ENCODE measurements around the gene SPINK8.
"Not testable (repeated sequence)": the region's sequence is repeated elsewhere in the genome, so short reads cannot be mapped to it uniquely, and the experiment has no call there.

SPINK8 gene

DNA sequence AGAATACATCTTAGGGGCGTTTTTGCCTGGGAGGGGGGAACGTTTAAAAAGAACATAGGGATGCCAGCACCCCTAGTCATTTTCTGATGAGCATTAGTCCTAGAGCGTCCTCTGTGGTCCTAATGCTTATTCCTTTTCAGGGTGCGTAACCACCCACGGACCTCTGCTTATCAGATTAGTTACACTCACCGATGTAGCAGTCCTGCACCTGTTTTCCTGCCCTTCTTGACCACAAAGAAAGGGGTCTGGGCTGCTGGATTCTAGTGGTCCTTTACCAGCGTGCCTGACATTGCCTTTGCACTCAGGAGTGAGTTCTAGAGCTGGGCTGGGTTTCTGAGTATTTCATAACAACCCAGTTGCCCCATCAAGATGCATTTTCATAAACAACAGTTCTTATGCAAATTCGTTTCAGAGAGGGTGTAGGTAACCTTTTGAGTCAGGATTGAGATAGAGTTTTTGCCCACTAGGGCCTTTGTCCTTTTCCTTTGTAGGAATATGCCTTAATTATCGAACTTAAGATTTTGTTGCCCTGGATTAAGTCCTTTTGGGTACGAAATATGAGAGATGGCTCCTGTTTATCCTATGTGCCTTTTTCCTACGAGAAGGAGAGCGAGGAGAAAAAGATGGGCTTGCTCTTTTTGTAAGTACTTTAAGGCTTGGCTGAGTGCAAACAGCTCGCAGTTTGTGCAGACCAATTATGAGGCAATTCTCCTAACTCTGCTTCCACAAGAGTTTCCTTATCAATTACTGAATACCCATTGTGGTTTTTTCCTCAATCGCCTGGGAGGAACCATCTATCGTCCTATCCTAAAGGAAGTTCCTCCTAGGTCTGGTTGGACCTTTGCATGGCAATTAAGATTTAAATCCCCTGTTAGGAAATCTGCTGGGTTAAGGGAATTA is at the start of gene SPINK8:
TSS of gene SPINK8 (minus strand) at position 316 of the 900 bp plus-strand sequence. CDS start 5,320 bp downstream, outside the sequence.
- DNase-seq (ENCODE audit: low spot score): not testable (repeated sequence)

DNA sequence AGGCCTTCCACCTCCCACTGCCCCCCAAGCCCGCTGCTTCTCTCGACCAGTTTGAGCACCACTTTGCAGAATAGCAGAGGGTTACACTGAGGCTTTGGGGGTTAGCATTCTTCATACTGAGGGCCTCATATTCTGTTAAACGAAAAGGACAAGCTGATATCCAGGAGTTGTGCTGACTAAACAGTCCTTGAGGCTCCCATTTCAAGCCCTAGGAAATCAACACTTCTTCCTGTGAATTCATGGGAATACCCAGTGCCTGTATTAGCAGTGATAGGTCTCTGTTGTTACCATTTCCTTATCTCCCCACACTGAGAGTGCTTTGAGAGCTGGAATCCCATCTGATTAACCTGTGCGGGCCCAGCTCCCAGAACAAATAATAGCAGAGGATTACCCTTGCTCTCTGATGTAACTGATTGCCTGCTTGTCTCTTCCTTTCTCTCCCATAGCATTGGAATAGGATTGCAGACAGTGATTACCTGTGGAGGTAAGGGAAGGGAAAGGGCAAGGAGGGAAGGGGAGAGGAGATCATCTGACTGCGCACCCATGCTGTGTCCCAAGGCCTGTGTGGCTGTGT is 39.5 kb upstream of the SPINK8 start:
- no peak for DNase-seq (ENCODE audit: low spot score)

GRCh38 chr3:48372377-48372770 is 38.9 kb upstream of the SPINK8 start:
- DNase-seq (ENCODE audit: low spot score): no peak

- DNase-seq (ENCODE audit: low spot score): no peak
Observed at GRCh38 chr3:48371651-48372376, 38.4 kb upstream of the SPINK8 start, which contains the start of gene FBXW12. Gene FBXW12, plus strand, starts transcription at chr3:48372219. Its CDS starts 549 bp downstream, at chr3:48372768.

DNA sequence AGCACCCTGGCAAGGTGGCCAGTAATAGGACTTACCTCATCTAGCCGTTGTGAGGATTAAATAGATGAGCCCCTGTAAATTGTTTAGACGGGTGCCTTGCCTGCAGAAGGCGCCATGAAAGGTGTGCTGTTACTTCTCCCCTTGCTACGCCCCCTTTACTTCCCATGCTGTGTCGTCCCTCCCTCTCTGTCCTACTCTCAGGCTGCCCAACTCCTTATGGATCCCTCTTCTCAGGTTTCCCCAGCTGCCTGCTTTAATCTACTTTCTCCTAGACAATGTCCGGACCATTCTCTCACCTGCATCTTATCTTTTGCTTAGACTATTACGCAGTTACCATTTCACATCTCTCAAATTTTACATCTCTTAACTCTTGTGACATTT is 36.9 kb upstream of the SPINK8 start:
- no peak for DNase-seq (ENCODE audit: low spot score)

GRCh38 chr3:48369693-48370332 is 36.4 kb upstream of the SPINK8 start:
- no peak for DNase-seq (ENCODE audit: low spot score)

GRCh38 chr3:48367201-48367600 is 33.7 kb upstream of the SPINK8 start:
- no peak for DNase-seq (ENCODE audit: low spot score)

- DNase-seq (ENCODE audit: low spot score): no peak
Observed at GRCh38 chr3:48364840-48365239, 31.4 kb upstream of the SPINK8 start.

DNA sequence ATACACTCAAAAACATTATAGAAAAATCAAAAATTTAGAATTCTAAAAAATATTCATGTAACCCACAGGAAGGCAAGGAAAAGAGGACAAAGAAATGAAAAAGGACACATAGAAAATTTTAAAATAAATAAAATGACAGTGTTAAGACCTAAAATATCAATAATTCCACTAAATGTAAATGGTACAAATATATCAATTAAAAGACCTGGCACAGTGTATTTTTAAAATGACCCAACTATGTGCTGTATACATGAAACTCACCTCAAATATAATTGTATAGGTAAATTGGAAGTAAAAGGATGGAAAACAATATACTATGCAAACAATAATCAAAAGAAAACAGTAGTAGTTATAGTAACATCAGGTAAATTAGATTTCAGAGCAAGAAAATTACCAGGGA is 28.5 kb upstream of the SPINK8 start:
- DNase-seq (ENCODE audit: low spot score): no peak

DNA sequence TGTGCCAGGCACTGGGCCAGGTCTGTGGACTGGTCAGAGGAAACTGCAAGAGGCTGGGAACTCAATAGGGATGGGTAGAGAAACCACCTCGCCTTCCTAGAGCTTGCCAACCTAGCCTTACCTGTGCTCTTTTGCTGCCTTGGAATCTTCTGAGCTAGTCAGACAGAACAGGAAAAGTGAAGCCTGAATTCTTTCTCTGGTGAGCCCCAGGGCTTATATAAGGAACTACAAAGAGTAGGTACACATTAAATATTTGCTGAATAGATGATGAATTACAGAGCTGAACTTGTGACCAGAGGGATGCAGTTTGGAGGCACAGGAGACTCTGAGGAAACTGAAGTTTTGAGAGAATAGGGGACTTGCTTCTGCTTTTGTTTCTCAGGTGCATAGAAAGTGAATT is 23.0 kb upstream of the SPINK8 start:
- no peak for DNase-seq (ENCODE audit: low spot score)

DNA sequence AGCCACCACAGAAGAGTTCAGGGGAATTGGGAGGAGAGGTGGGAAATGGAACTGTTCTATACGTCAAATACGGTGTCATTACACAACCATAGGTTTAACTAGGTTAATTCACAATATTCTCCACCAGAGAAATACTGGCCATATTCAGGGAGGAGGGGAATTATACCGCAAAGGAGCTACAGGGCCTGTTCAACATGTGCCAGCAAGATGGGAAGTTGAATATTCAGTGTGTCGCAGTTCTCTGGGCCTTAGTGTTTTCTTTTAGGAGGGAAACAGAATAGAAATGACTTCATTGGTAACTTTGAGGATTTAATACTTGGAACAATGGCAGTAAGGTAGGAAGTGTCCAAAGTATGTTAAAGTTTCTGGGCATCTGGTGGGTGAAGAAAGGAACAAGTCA is 20.5 kb upstream of the SPINK8 start:
- DNase-seq (ENCODE audit: low spot score): no peak

- DNase-seq (ENCODE audit: low spot score): no peak
Observed at GRCh38 chr3:48352546-48352945, 19.1 kb upstream of the SPINK8 start.

- no peak for DNase-seq (ENCODE audit: low spot score)
Observed at GRCh38 chr3:48347500-48347899, 14.0 kb upstream of the SPINK8 start.

DNA sequence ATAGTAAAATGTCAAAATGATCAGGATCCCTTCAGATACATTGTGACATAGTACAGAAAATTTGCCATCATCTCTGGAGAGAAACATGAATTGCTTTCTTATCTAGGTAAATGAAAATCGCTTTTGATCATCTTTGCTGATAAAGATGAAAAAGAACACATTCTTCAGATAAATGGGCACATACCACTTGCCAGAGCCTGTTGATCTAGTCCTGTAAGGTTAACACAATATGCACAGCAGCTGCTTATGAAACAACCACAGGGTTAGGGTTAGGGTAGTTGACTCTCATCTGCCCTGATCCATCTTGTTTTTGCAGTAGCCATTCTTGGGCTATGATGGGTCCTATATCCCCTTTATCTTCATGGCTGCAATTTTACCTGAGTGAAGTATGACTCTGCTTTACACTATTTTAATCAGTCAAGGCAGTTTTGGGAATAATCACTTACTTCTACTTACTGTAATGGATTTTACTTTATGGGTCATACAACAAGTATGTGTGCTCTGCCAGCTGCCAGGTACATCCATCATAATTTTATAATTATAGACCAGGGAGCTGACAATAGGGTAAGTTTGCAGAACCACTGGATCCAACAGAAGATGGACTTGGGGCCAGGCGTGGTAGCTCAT is 12.6 kb upstream of the SPINK8 start:
- DNase-seq (ENCODE audit: low spot score): no peak

DNA sequence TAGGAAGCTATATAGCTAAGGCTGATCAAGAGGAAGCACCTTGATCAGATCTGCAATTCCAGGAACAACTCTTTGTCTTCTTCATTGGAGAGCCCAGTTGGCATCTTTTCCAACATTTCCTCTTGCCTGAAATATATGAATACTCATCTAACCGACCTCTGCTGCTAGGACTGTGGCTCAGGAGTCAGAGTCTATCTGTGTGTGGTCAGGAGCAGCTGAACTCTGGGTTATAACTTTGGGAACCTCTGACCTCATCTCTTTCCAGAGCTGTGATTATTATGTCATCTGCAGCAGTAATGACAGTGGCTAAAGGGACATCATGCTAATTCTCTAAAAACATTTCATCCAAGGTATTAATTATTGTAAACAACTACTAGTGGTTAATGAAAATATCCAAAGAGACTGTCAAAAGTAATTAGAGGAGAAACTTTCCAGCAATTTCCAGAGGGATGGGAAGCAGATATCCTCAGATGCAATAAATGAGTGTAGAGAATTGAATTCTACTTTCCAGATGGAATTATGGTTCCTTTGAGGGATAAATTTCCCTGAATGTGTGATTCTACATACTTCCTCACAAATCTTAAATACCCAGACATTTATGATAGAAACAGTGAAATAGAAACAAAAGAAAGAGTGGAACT is 11.5 kb upstream of the SPINK8 start:
- DNase-seq (ENCODE audit: low spot score): no peak

GRCh38 chr3:48343432-48343831 is 10.0 kb upstream of the SPINK8 start:
- no peak for DNase-seq (ENCODE audit: low spot score)

- DNase-seq (ENCODE audit: low spot score): no peak
Observed at GRCh38 chr3:48338635-48339034, 5.2 kb upstream of the SPINK8 start.

GRCh38 chr3:48337536-48337935 is 4.1 kb upstream of the SPINK8 start:
- DNase-seq (ENCODE audit: low spot score): not testable (repeated sequence)

- DNase-seq (ENCODE audit: low spot score): not testable (repeated sequence)
Observed at GRCh38 chr3:48335286-48335685, 1.8 kb upstream of the SPINK8 start.

GRCh38 chr3:48334605-48335004 is 1.1 kb upstream of the SPINK8 start:
- DNase-seq (ENCODE audit: low spot score): no peak

DNA sequence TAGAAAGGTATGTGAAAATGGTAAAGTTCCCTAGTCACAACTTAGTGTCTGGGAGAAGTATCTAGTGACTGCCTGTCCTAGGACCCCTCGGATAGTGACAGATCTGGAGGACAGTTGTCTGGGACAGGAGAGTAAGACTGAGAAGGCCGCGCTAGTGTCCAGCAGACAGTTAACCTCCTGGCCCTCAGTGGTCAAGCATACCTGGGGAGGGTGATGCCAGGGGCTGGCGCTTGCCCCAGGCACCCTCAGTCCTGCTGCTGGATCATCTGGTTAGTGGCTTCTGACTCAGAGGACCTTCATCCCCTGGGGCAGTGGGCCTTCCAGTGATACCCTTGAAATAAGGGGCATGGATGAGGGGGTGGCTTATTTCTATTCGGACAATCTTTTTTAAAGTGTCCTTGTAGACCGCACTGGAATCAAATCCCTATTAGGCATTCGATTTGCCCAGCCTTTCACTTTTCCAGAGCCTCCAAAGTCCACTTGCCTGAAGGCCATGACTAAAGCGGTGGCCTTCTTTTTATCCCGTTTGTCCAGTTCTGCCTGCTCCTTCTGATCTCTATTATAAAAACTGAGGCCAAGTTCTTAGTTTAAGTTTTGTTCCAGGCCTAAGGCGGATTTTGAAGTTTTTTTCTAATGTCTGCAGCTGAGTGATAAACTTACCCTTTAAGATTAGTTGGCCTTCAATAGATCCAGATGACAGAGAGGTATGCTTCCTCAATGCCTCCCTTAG is 1.6 kb downstream of the SPINK8 start:
- not testable (repeated sequence) for DNase-seq (ENCODE audit: low spot score)

Data from D341Med (cell line).